ENCODE data around the gene DICER1. TPM values are rescaled to one million over a fixed set of nuclear protein-coding genes. Genes with fewer than 3 reads are reported as not detected.

DICER1 gene
- total and polyA plus RNA-seq, 2 donors (not counting 3 experiments of a cell fraction or from before 2014, with no cell fraction given) = 8.3 to 43.6 TPM

DNA sequence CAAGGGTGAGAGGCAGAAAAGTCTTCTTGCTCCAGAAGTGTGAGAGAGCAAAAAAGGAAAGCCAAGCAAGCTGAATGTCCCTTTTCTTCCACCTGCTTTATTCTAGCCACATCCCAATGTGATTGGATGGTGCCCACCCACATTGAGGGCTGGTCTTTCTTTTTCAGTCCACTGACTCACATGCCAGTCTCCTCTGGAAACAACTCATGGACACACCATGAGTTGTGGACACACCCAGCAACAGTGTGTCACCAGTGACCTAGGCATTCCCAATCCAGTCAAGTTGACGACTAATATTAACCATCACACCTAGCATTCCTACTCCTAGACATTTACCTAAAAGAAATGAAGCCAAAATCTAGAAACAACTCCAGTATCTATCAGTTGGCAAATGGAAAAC is 7.2 kb upstream of the DICER1 start:
- no peak overlapping the region for H2AFZ ChIP-seq (ENCODE audit: low read depth, low read length)
- dilution Hi-C loops (cut with MboI; ENCODE audit: extremely low pct_ligation_motif_present, low sequenced_read_pairs) = no loop called here

DNA sequence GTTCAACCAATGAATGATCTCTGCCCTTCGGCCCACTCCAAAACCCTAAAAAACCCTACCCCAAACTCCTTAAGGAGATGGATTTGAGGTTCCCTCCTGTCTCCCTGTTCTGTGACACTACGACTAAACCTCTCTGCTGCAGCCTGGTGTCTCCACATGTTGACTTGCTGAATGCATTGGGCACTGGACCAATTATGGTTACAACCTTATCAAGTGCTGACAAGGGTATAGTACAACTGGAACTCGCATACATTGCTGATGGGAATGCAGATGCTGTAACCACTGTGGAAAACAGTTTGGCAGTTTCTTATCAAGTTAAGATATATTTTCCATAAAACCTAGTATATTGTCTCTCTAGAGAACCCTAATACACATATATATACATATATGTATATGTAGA is 6.3 kb upstream of the DICER1 start:
- H3K9me3 ChIP-seq (replicated peaks; ENCODE audit: control insufficient read depth, insufficient read depth, low read length) = no peaks in the 10 kb centered on the region
- H3K79me2 ChIP-seq (ENCODE audit: control insufficient read depth, insufficient read depth, low read length) = no peaks in the 10 kb centered on the region
- dilution Hi-C loops (cut with MboI; ENCODE audit: extremely low pct_ligation_motif_present, low sequenced_read_pairs) (no loop called here), intact Hi-C loops (cut with micrococcal nuclease) (no loop called here)
- no peaks in the 10 kb centered on the region for H3K27me3 ChIP-seq (ENCODE audit: control insufficient read depth in 2 of 2, insufficient read depth in 2 of 2, low read length in 2 of 2)
- no peak overlapping the region for H3K4me2 ChIP-seq (ENCODE audit: insufficient read depth, low read length)
- H3K27ac ChIP-seq (ENCODE audit: insufficient read depth, low read depth, low read length) = no peak overlapping the region
- H3K4me1 ChIP-seq (ENCODE audit: control insufficient read depth, extremely low read depth, insufficient read depth, low read length) = no peaks in the 10 kb centered on the region
- H3K9me1 ChIP-seq (replicated peaks; ENCODE audit: control insufficient read depth, extremely low read depth, insufficient read depth, low read length) = no peaks in the 10 kb centered on the region
- FAIRE-seq (no peak), DNase-seq (ENCODE audit: low read depth, low spot score) (no peak)
- H4K20me1 ChIP-seq (replicated peaks; ENCODE audit: control insufficient read depth, extremely low read depth, insufficient read depth, low read length) = no peaks in the 10 kb centered on the region
- ChIA-PET CTCF (no interaction called here), POLR2A (no interaction called here)
- H3K9ac ChIP-seq (replicated peaks; ENCODE audit: extremely low read depth, insufficient read depth, low read length) = no peak overlapping the region
- no peak overlapping the region for H2AFZ ChIP-seq (ENCODE audit: low read depth, low read length)
- BruUV-seq (replicated peaks) = no TSS peak
- H3K4me3 ChIP-seq (replicated peaks in 1 of 3; ENCODE audit: insufficient read depth in 1 of 3, low read depth in 1 of 3, low read length in 3 of 3) = no peak overlapping the region
- TF ChIP-seq GATA2 (IDR thresholded peaks at IDR 0.05; ENCODE audit: insufficient read depth, insufficient read length, low read depth, low read length) = no peak
- no peaks in the 10 kb centered on the region for H3K36me3 ChIP-seq (ENCODE audit: control insufficient read depth in 2 of 2, extremely low read depth in 1 of 2, insufficient read depth in 2 of 2, low read length in 2 of 2)

More for the DNA sequence above, 7.2 kb upstream of the DICER1 start:
- no peak for DNase-seq (ENCODE audit: low read depth, low spot score)
- no peak for FAIRE-seq
- Histone ChIP-seq H3K9me3 (replicated peaks; ENCODE audit: control insufficient read depth, insufficient read depth, low read length) (no peaks in the 10 kb centered on the region), H3K27ac (ENCODE audit: insufficient read depth, low read depth, low read length) (no peak overlapping the region), H3K4me3 (replicated peaks in 1 of 3; ENCODE audit: insufficient read depth in 1 of 3, low read depth in 1 of 3, low read length in 3 of 3) (no peak overlapping the region), H3K27me3 (ENCODE audit: control insufficient read depth in 2 of 2, insufficient read depth in 2 of 2, low read length in 2 of 2) (no peaks in the 10 kb centered on the region), H3K36me3 (ENCODE audit: control insufficient read depth in 2 of 2, extremely low read depth in 1 of 2, insufficient read depth in 2 of 2, low read length in 2 of 2) (no peaks in the 10 kb centered on the region), H3K79me2 (ENCODE audit: control insufficient read depth, insufficient read depth, low read length) (no peaks in the 10 kb centered on the region), H3K9ac (replicated peaks; ENCODE audit: extremely low read depth, insufficient read depth, low read length) (no peak overlapping the region), H3K9me1 (replicated peaks; ENCODE audit: control insufficient read depth, extremely low read depth, insufficient read depth, low read length) (no peaks in the 10 kb centered on the region), H3K4me1 (ENCODE audit: control insufficient read depth, extremely low read depth, insufficient read depth, low read length) (no peaks in the 10 kb centered on the region), H3K4me2 (ENCODE audit: insufficient read depth, low read length) (no peak overlapping the region), H4K20me1 (replicated peaks; ENCODE audit: control insufficient read depth, extremely low read depth, insufficient read depth, low read length) (no peaks in the 10 kb centered on the region)
- no TSS peak for BruUV-seq (replicated peaks)
- no peak for TF ChIP-seq FOS (IDR thresholded peaks at IDR 0.05; ENCODE audit: borderline replicate concordance, insufficient read depth, low read length)
- TF ChIP-seq, protein P1, sequence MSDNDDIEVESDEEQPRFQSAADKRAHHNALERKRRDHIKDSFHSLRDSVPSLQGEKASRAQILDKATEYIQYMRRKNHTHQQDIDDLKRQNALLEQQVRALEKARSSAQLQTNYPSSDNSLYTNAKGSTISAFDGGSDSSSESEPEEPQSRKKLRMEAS (IDR thresholded peaks at IDR 0.05; ENCODE audit: insufficient read depth, insufficient read length) = no peak
- TF ChIP-seq, protein P2, sequence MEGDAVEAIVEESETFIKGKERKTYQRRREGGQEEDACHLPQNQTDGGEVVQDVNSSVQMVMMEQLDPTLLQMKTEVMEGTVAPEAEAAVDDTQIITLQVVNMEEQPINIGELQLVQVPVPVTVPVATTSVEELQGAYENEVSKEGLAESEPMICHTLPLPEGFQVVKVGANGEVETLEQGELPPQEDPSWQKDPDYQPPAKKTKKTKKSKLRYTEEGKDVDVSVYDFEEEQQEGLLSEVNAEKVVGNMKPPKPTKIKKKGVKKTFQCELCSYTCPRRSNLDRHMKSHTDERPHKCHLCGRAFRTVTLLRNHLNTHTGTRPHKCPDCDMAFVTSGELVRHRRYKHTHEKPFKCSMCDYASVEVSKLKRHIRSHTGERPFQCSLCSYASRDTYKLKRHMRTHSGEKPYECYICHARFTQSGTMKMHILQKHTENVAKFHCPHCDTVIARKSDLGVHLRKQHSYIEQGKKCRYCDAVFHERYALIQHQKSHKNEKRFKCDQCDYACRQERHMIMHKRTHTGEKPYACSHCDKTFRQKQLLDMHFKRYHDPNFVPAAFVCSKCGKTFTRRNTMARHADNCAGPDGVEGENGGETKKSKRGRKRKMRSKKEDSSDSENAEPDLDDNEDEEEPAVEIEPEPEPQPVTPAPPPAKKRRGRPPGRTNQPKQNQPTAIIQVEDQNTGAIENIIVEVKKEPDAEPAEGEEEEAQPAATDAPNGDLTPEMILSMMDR (IDR thresholded peaks at IDR 0.05; ENCODE audit: extremely low read depth in 1 of 2, insufficient read depth in 1 of 2, low read depth in 1 of 2, low read length in 2 of 2) = no peak
- no peak for TF ChIP-seq JUN (IDR thresholded peaks at IDR 0.05; ENCODE audit: borderline replicate concordance, insufficient read depth, insufficient read length, low read depth)
- no peak for TF ChIP-seq EZH2 (IDR thresholded peaks at IDR 0.05; ENCODE audit: borderline replicate concordance, low read depth, low read length, severe bottlenecking)
- no peak for TF ChIP-seq GATA2 (IDR thresholded peaks at IDR 0.05; ENCODE audit: insufficient read depth, insufficient read length, low read depth, low read length)
- intact Hi-C loops (cut with micrococcal nuclease) = no loop called here
- ChIA-PET CTCF (interaction anchor here (1.6 kb wide), 1 partner anchor 197 kb away, joined by 4 read pairs; no protein-coding TSS in a partner anchor), POLR2A (no interaction called here)
